ENCODE data around the gene PHF2.

The PHF2 gene

GRCh38 chr9:93634311-93635185, 58.2 kb downstream of the PHF2 start:
- no peak for DNase-seq

DNA sequence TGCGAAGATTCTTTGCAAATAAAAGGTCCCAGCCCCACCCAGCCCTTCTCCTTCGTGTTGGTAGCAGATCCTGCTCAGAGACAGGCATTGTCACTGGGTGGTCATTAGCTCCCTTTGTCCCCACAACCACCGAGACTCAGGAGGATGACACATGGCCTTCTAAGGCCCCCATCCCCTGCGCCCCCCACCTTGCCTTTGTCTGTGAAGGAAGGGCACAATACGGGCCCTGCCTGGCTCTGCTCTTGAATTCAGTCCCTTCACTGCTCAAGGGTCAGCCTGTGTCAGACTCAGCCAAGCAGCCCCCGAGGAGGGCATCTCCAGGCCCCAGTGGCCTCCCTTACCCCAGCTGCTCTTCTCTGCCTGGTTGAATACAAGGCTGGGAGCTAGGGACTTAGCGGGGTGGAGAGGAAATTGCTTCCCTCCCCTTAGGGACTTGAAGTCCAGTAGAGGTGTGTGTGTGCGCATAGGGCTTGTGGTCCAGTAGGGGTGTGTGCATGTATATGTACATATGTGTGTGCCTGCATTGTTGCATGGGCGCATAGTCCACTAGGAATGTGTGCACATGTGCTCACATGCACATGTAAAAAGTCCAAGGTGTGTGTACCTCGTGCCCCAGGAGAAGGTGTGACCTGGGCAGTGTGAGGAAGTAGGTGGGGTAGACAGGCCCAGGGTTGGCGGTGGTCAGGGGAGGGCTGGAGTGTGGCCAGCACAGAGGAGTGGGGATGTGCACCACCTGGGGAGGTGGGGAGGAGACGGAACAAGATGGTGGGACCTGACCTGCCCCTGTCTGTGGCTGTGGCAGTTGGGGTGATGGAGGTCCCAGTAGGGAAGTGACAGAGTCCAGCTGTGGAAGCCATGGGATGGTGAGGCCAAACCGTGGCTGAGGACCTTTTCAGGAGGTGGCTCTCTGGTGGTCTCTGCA, 59.1 kb downstream of the PHF2 start:
- no peak for DNase-seq

DNA sequence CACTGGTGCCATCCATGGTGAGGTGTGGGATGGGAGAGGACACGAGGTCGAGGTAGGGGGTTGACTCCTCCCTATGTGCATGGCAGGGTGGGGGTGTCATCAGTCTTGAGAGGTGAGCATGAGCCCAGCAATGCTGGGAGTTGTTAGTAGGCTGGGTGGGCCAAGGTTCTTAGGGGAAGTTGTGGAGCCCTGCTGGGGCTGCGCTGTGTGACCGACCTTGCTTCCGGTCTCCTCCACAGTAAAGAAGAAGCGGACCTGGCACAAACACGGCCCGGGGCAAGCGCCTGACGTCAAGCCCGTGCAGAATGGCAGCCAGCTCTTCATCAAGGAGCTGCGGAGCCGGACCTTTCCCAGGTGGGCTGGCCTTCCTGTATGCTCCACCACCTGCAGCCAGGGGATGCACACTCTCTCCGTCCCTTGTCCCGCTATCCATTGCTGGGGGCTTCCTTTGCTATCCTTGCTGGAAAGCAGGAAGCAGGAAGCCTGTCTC, 59.8 kb downstream of the PHF2 start:
- no peak for DNase-seq

GRCh38 chr9:93636667-93637066, 60.3 kb downstream of the PHF2 start:
- DNase-seq = no peak

GRCh38 chr9:93637886-93638285, 61.5 kb downstream of the PHF2 start:
- DNase-seq = no peak

GRCh38 chr9:93640027-93640426, 63.6 kb downstream of the PHF2 start:
- no peak for DNase-seq

DNA sequence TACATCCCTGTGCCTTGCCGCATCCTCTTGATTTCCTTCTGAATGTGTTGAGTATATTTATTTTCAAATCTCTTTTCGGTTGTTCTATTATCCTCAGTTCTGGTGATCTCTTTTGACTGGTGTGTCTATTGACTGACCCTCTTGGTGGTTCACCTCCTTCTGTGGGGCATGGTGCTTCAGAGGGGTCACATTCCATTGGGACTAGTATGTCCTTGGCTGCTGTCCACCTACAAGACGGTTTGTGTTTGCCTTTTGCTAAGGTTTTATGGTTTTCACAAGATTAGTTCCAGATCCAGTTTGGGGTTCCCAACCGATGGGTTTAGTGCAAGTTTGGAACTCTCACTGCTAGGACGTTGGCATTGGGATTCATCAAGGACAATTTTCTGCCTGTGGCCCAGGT, 66.6 kb downstream of the PHF2 start:
- DNase-seq = no peak

DNA sequence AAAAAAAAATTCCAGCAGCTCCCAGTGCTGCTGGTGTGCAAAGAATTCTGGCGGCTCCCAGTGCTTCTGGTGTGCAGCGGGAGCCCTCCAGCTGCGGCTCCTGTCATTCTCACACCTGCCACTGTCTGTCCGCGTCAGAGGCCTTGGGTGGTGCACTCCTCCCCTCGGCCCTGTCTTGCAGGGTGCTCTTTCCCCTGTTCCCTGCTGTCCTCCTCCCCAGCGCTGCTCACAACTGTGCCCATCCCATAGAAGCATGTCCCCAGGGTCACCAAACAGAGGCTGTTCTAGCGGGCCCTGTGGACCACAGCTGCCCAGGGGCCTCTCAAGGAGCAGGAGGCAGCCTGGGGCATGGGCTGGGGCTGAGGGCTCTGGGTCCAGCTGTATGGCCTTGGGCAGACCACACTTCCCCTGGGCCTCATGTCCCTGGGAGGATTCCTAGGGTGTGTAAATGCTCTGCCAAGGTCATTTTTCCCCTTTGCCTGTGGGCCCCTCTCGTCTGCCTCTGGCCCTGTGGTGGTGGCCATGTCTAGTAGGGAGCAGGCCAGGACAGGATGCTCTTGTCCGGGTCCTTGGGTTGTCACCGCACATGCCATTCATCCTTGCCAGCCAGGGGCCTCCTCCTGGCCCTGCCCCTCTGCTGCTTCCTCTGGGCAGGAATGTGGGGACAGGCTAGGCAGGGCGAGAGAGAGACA, 68.2 kb downstream of the PHF2 start:
- DNase-seq = no peak

- no peak for DNase-seq
Observed at GRCh38 chr9:93645149-93645889, 68.9 kb downstream of the PHF2 start.

GRCh38 chr9:93645921-93646639, 69.7 kb downstream of the PHF2 start:
- no peak for DNase-seq

DNA sequence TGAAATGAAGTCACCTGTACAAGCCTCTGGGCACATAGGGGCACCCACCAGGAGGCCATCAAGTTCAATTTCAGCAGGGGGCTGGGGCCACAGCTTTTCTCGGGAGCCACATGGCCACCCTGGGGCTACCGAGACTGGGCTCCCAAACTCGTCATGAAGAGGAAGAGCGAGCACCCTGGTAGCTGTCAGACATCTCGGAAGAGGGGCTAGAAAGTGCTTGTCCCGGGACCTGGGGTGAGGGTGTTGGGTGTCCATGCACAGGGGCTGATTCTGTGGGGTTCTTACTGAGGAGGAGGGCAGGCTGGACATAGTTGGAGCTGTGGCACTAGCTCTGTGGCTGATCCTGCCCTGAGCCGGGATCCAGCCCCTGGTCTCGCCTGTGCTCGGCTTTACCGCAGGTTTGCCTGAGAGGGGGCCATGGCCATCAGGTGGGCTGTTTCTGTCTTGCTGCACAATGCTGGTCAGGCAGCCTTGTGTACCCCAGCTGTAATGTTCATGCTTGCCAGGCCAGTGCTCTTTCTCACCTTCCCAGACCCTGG, 70.3 kb downstream of the PHF2 start:
- DNase-seq = no peak

DNA sequence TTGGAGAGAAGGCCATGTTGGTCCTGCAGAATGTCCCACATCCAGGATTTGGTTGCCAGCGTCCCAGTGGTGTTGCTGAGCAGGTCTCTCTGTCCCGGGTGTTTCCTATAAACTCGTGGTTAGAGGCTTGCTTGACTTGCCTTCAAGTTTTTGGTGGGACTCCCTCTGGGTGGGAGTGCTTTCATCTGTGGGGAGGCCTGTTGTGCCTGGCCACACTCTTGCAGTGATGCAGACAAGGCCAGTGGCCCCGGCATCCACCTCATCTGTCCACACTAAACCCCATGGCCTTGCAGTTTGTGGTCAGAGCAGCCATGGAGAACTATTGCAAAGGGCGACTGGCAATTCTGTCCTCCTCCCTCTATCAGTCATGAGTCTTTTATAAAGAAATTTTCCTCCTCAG, 71.8 kb downstream of the PHF2 start:
- DNase-seq = no peak

GRCh38 chr9:93648836-93649235, 72.5 kb downstream of the PHF2 start:
- no peak for DNase-seq

- no peak for DNase-seq
Observed at GRCh38 chr9:93649610-93650261, 73.4 kb downstream of the PHF2 start.

- no peak for DNase-seq
Observed at GRCh38 chr9:93650448-93650847, 74.1 kb downstream of the PHF2 start.

- no peak for DNase-seq
Observed at GRCh38 chr9:93651521-93651950, 75.2 kb downstream of the PHF2 start.

DNA sequence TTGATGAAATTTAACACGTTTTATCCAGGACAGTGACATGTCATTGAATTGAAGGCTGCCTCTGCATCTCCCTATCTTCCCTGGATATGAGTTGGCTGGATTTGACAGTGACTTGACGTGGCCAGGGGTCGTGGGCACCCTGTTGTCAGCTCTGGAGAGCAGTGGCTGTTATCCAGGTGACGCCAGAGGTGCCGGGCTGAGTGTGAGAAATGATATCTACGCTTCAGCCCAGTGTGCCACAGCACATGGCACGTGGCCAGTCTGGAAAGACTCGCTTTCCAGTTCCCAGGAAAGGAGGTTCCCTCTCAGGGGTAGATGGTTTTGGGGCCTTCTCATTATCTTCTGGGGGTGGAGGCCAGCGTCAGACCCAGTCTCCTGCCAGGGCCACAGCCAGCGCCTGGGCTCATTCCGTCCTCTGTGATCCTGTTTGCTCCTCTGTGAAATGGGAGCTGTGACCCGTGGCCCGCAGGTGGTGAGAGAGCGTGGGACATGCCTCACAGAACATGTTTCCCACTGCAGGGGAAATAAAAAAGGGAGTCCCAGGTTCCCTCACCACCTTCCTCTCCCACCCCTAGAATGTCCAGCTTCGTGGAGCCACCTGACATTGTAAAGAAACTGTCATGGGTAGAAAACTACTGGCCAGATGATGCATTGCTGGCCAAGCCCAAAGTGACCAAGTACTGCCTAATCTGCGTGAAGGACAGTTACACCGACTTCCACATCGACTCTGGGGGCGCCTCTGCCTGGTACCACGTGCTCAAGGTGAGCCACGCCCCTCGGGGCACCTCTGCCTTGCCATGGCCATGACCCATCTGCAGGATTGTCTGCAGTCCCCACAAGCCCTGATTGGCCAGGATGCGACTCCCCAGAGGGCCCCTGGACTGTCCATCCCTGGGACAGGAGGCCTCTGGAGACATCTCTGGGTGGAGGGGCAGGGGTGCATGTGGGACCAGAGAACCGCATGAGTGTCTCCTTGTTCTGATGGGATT, 76.5 kb downstream of the PHF2 start:
- no peak for DNase-seq

GRCh38 chr9:93653760-93654159, 77.4 kb downstream of the PHF2 start:
- DNase-seq = no peak

DNA sequence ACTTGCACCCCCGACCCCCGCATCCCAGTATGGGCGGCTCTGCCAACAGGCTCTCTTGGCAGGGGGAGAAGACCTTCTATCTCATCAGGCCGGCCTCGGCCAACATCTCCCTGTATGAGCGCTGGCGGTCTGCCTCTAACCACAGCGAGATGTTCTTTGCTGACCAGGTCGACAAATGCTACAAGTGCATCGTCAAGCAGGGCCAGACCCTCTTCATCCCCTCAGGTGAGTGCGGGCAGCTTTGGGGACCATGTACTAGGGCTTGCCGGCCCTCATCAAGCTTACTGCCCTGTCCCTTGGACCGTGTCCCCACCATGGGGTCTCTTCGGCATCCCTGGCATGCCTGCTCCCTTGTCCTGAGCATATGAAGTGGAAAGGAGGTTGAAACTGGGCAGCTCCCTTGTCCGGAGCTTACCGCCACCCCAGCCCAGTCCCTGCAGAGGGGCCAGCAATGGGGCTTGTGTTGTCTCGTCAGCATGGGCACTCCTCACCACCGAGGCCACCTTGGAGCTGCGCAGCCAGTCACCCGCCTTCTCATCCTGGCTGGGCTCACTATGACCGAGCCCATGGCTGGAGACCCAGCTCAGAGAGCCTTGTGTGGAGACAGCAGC, 78.1 kb downstream of the PHF2 start:
- no peak for DNase-seq

All from NCI-H510A (cell line).